Measurements from ENCODE around the gene TNFAIP3.

TNFAIP3 gene

DNA sequence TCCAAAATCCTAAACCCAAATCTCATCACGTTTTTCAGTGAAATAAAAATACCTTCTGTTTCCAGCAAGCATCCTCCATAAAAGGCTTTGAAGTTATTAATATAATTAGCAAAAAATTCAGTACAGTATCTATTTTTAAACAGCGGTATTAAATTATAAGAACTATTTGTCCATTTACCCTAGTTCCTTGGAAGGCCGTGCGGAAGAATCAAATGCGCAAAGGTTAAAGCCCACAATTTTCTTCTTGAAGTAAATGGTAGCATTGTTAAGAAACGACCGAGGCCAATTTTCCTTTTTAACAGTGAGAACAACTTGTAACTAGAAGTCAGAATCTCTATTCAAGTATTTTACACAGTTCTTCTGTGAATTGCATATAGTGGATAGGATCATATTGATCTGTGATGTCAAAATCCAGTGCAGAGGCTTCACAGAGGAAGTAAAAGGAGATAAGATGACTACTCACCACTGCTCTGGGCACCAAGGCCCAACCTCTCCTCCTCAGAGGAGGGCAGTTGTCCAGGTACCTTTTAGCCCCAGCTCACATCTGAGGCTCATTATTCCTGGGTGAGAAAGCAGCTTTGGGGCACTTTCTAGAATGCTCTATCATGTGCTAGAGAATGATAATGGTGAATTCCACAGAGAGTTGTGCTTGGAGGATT lies 36.3 kb downstream of the TNFAIP3 start:
- DNase-seq (ENCODE audit: low spot score) = no peak

DNA sequence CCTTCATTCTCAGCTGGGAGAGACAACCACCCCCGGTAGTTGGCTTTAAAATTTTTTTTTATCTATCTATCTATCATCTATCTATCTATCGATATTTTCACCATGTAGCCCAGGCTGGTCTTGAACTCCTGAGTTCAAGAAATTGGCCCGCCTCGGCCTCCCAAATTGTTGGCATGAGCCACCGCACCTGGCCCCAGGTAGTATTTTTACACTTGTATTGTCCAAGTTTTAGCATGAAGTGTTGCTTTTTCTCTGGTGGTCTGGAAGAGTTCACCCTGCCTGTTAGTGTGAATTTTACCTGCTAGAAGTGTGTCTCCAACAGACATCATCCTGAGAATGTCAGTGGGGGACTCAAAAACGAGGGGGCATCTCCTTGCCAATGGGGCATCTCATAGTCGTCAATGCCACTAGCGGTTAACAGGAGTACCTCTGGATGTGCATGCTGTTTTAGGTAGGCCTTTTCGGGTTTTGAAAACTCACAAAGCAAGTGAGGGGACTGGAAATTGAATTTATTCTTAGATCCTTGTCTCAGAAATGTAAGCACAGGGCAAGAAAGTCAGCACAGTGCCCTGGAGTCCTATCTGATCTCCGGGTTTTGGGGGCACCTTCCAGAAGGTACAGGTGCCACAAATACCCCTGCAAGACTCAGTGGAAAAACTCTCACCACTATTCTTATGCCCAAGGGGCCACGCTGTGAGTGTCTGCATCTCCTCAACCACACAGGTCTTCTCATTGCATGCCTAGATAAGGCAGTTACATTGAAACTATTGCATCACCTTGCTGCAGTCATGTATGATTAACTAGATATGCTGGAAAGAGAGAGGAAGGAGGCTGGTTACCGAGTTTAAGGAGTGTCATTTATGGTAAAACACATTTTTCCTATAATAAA lies 37.1 kb downstream of the TNFAIP3 start:
- DNase-seq (ENCODE audit: low spot score) = no peak

DNA sequence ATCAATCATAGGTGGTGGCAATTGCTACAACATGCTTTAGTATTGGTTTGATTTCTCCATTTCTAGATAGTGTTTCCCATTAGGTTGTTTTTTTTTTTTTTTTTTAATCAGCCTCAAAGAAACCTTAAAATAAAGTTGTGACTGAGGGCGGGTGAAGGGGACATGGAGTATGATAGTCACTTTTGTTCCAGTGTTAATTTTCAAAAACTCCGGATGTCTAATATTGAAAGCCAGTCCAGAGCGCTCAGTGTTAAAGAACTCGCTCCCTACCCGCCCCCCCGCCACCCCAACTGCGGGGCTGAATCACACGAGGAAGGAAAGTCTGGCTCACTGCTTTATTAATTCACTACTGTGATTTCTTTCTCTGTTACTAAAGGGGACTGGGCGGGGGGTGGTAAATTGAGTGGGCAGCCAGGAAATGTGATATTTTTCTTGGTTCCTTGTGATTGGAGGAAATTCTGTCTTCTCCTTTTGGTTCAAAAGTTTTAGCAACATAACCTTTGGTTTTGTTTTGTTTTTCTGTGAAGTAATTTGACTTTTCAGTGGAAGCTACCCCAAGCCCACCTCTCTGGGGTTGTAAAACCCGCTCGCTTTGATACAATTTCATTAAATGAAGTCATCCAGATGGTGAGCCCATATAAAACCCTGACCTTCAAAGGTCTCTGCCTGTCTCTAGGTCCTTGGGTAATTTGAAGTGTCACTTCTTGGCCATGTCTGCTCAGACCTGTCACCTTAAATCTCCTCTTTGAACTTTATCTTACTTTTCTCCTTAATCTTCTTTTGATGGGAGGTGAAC lies 38.0 kb downstream of the TNFAIP3 start:
- DNase-seq (ENCODE audit: low spot score) = no peak

DNA sequence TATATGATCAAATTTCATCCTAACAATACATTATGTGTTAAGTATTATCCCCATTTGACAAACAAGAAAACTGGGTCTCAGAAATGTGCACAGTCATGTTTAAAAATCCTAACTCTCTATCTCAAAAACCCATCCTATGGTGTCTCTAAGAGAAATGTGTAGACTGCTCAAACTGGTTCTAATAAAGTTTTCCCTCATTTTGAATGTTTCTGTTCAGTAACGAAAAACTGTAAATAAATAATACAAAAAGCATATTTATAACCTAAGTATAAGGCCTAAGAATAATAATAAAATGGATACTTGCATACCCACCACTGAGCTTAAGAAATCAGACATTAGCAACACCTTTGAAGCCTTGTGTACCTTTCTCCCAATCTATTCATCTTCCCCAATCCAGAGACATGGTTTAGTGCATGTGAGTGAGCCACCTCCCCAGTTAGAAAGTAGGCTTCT lies 39.0 kb downstream of the TNFAIP3 start:
- no peak for DNase-seq (ENCODE audit: low spot score)

DNA sequence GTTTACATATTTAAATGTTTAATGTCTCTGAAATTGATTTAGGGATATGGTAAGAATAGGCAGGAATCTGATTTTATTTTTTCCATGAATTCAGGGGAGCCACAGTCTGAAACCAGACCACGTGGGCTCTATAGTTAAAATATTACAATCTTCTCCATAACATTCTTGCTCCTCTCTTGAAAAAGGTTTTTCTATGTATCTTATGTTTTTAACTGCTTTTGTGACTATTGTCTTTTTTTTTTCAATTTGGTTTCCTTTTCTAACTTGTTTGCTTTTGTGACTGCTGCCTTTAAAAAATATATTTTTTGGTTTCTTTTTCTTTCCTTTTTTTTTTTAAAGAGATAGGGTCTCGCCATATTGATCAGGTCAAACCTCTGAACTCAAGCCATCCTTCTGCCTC lies 40.1 kb downstream of the TNFAIP3 start:
- no peak for DNase-seq (ENCODE audit: low spot score)

DNA sequence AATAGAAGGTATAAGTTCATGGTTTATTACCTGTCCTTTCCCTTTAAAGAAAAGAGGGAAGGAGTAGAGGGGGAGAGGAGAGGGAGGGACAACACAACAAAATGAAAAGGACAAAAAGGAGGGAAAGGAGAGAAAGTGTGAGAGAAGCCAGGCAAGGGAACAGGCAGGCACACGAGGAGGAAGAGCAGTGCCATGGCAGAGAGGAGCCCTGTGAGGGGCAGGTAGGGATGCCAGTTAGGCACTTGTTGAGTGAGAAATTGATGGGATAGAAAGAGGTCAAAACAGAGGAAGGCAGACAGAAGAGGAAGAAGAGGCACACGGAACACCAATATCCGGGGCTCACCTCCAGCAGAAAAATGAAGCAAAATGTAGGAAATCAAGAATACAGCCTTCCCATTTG lies 42.5 kb downstream of the TNFAIP3 start:
- DNase-seq (ENCODE audit: low spot score) = no peak

DNA sequence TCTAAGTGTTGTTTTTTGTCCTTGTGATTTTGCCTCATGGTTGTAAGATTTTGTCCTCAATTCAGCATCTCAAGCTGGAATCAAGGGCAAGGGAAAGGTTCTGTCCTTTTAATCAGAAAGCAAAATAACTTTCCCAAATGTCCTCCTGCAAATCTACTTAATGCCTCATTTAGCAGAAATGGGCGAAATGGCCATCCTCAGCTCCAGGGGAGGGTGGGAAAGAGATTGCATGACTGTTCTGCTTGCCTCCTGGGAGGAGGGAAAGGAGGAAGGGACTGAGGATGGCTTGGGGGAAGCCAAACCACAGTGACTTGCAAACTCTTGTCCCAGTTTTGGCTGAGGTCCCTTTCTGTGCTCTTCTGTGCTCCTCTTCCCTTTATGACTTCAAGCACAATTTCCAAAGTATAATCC lies 43.4 kb downstream of the TNFAIP3 start:
- no peak for DNase-seq (ENCODE audit: low spot score)

DNA sequence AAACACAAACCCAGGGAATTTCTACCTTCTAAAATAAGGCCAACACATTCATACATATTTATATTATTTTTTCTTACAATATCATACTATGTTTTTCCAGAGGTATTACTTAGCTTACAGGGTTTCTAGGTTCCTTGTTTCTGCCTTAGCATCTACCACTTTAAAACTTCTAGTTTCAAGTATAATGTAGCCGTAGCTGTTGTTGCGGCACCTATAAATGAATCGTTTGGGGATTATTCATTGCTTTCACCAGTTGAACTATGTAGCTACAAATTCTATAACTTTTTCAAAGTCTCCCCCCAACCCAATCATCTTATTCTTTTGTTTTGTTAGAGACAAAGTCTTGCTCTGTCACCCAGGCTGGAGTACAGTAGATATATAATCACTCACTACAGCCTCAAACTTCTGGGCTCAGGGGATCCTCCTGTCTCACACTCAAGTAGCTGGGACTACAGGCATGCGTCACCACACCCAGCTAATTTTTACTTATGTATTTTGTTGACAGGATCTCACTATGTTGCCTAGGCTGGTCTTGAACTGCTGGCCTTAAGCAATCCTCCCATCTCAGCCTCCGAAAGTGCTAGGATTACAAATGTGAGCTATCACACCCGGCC lies 43.9 kb downstream of the TNFAIP3 start:
- no peak for DNase-seq (ENCODE audit: low spot score)

DNA sequence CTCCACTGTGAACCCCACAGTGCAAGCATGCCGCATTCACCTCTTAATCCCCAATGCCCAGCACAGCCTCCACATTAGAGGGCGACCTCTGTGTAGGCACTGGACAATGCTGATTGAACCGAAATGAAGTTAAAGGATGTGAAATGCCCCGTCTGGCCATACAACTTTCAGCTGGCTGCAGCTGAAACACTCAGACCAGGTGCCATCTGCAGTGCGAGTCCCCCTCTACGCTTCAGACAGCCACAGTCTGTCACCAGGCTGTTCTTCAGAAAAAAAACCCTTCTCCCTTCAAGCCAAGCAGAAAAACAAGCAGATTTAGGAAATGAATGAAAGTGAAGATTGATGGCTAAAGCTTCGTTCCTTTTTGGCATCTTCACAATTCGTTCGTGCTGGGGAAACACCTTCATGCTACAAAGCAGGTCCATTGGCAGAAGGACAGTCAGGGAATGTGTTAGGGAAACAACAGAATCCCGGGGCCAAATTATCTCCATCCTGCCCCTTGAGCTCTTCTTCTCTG lies 44.7 kb downstream of the TNFAIP3 start:
- DNase-seq (ENCODE audit: low spot score) = no peak

DNA sequence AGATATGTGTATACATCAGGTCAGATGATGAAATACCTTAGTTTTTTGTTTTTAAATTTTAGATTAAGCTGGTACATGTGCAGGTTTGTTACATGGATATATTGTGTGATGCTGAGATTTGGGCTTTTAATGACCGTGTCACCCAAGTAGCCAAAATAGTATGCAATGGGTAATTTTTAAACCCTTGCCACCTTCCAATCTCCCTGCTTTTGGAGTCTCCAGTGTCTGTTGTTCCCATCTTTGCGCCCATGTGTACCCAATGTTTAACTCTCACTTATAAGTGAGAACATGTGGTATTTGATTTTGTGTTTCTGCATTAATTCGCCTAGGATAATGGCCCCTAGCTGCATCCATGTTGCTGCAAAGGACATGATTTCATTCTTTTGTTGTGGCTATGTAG lies 45.8 kb downstream of the TNFAIP3 start:
- DNase-seq (ENCODE audit: low spot score) = no peak

DNA sequence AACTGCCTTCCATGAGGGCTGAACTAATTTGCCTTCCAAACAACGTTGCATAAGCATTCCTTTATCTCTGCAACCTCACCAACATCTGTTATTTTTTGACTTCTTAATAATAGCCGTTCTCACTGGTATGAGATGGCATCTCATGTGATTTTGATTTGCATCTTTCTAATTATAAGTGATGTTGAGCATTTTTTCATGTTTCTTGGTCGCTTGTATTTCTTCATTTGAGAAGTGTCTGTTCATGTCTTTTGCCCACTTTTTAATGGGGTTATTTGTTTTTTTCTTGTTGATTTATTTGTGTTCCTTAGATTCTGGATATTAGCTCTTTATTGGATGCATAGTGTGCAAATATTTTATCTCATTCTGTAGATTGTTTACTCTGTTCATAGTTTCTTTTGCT lies 46.4 kb downstream of the TNFAIP3 start:
- no peak for DNase-seq (ENCODE audit: low spot score)

DNA sequence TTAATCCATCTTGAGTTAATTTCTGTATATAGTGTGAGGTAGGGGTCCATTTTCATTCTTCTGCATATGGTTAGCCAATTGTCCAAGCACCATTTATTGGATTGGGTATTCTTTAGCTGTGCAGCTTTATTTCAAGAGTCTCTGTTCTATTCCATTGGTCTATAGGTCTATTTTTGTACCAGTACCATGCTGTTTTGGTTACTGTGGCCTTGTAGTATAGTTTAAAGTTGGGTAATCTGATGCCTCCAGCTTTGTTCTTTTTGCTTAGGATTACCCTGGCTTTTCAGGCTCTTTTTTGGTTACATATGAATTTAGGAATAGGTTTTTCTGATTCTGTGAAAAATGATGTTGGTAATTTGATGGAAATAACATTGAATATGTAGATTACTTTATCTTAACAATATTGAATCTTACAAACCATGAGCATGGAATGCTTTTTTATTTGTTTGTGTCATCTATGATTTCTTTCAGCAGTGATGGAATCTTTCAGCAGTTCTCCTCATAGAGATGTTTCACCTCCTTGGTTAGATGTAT lies 47.0 kb downstream of the TNFAIP3 start:
- no peak for DNase-seq (ENCODE audit: low spot score)

DNA sequence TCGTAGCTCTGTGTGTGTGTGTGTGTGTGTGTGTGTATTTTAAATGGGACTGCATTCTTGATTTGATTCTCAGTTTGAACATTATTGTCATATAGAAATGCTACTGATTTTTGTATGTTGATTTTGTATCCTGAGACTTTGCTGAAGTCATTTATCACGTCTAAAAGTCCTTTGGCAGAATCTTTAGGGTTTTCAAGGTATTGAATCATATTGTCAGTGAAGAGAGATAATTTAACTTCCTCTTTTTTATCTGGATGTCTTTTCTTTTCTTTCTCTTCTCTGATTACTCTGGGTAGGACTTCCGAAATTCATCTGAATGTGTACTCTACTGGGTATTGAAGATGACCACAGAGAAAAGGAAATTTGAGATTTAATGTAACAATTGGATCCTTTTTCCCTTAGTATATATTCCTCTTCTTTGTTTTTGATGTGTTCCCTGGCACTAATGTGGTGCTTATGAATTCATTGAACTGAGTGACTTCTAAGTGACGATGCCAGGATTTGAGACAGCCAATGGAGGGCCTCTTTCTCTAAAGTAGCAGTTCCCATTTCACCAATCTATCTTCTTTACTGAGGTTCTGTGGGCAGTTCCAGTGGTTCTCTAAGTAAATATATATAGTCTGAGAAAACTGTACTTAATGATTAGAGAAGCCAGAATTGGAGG lies 47.6 kb downstream of the TNFAIP3 start:
- DNase-seq (ENCODE audit: low spot score) = no peak

DNA sequence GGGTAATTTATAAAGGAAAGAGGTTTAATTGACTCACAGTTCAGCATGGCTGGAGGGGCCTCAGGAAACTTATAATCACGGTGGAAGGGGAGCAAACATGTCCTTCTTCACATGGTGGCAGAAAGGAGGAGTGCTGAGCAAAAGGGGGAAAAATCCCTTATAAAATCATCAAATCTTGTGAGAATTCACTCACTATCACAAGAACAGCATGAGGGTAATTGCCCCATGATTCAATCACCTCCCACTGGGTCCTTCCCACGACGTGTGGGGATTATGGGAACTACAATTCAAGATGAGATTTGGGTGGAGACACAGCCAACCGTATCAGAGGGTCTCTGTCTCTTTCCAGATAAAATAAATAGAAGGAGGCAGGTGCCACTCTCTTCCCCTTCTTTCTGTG lies 48.7 kb downstream of the TNFAIP3 start:
- no peak for DNase-seq (ENCODE audit: low spot score)

DNA sequence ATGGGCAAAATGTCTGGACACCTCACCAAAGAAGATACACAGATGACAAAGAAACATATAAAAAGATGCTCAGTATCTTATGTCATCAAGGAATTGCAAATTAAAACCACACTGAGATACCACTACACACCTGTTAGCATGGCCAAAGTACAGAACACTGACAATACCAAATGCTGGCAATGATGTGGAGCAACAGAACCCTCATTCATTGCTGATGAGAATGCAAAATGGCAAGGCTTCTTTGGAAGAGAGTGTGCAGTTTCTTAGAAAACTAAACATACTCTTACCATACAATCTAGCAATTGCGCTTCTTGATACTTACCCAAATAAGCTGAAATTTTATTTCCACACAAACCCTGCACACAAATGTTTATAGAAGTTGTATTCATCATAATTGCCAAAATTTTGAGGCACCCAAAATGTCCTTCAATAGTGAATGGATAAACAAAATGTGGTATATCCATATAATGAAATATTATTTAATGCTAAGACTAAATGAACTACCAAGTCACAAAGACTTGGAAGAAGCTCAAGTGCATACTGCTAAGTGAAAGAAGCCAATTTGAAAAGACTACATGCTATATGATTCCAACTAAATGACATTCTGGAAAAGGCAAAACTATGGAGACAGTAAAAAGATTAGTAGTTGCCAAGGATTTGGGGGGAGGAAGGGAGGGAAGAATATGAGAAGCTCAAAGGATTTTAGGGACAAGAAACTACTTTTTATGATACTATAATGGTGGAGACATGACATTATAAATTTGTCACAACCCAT lies 50.7 kb downstream of the TNFAIP3 start:
- DNase-seq (ENCODE audit: low spot score) = no peak

DNA sequence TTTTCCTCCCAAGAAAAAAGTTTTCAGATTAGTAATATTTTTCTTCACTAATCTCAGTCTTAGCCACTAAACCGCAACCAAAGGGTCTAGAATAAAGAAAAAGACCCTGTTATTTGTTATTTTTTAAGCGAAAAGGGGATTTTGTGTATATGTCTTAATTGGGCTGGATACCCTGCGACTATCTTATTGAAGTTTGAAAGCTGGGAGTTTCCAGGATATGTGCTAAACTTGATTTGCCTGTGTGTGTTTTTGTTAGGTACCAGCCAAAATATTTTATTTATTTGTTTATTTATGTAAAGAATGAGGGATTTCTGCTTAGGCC lies 52.4 kb downstream of the TNFAIP3 start:
- DNase-seq (ENCODE audit: low spot score) = no peak

DNA sequence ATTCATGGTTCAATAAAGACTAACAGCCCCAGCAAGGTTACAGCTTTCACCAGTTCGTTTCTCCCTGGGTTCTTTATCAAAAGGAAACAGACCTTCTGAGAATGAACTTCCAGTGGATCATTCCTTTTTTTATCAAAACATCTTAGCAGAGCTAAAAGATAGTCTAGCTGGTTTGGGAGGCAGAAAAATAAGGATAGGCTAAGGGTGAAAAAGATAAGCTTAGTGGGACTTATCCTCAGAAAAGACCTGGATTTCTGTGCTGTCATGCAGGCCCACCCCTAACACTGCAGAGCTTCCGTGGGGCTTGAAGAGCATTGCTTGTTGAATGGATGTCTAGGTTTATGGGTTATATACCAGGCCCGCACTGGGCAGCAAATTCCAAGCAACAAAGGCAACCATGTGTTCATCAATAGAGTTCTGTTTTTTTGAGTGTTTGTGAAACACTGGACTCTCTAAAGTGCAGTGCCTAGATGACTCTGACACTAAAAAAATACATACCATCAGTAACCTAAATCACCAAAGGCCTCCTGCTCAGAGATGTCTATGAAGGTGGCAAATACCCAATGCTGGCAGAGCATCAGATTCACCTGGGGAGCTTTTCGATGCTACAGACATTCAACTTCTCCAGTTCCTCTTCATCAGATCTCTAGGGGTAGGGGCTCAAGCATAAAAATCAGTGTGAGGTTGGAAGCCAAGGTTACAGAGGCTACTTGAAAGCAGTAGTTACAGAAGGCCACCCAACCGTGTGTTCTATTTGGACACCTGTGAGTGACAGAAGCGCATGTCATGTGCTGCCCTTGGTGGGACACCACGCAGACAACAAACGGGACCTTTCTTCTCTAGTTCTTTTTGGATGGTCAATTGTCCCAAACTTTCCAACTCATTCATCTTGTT lies 53.0 kb downstream of the TNFAIP3 start:
- DNase-seq (ENCODE audit: low spot score) = no peak

DNA sequence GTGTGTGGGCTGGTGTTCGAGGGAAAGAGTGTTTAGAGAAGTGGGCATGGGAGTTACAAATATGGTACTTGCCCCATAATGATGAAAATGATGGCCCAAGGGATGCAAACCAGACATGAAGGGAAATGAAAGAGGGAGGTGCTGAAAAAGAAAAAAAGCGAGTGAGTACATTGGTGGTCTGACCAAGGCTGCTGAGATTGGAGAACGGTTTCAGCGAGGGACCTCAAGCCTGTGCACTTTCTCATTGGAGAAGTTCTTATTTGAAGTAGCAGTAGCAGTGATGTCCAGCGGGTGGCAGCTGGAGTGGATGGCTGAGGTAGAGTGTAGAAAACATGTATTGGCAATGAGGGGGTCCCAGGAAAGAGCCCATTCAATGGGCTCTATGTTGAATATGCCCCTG lies 54.8 kb downstream of the TNFAIP3 start:
- DNase-seq (ENCODE audit: low spot score) = no peak

DNA sequence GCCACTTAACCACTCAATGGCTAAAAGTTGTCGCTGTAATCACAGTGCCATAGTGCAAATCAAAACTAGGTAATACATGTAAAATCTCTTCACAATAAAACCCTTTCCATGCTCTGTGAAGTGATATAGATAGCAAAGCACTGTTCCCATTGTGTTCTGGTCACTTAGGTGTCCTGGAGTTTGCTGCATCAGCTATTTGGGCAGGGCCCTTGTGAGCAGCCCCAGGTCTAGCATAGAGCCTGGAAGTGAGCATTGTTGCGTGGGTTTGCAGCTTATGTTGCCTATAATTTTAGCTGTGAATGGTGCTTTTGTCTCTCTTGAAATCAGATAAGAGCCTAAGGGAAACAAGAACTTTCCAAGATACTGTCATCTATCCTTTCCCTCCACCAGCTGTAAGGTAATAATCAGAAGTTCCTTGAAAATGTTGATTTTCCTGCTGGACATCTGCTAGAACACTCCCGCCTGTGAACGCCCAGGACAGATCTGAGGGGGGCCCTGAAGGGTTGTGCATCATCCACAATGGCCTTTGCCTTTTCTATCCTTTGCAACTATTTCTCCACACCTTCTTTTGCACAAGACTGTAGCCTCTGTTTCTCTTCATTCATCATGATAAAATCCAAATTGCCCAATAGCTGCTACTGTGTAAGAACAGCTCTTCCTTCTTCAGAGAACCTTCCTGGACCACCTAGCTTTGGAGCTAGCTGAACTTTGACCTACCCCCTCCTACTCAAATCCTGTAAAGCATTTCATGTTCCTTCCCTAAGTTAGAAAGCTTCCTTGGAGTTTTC lies 57.0 kb downstream of the TNFAIP3 start:
- DNase-seq (ENCODE audit: low spot score) = no peak
